ENCODE measurements around the gene TAS2R38. TPM values are rescaled to one million over a fixed set of nuclear protein-coding genes. Genes with fewer than 3 reads are reported as not detected.

Gene TAS2R38
- total and polyA plus RNA-seq, 12 donors, result not detected

GRCh38 chr7:141928845-141929195, 44.8 kb downstream of the TAS2R38 start:
- peaks cover 0 to 19% (median 0%) of the 10 kb centered on the region in 9 donors for H3K4me1 ChIP-seq
- no peak for ATAC-seq
- DNase-seq, result no peak
- H3K36me3 ChIP-seq, result no peaks in the 10 kb centered on the region
- WGBS, 2 donors, result 81 to 84% methylated on average over 3 of the region's 3 CpGs
- no peaks in the 10 kb centered on the region for H3K27me3 ChIP-seq
- intact Hi-C loops (cut with DNase I), result no loop called here
- peaks cover 0 to 7% (median 0%) of the 10 kb centered on the region in 11 donors for H3K9me3 ChIP-seq
- no peak overlapping the region for H3K4me3 ChIP-seq
- no peak for TF ChIP-seq CTCF (IDR thresholded peaks at IDR 0.05)
- peak overlapping the region in 1 of 10 donors; percentile 57 for H3K27ac ChIP-seq

DNA sequence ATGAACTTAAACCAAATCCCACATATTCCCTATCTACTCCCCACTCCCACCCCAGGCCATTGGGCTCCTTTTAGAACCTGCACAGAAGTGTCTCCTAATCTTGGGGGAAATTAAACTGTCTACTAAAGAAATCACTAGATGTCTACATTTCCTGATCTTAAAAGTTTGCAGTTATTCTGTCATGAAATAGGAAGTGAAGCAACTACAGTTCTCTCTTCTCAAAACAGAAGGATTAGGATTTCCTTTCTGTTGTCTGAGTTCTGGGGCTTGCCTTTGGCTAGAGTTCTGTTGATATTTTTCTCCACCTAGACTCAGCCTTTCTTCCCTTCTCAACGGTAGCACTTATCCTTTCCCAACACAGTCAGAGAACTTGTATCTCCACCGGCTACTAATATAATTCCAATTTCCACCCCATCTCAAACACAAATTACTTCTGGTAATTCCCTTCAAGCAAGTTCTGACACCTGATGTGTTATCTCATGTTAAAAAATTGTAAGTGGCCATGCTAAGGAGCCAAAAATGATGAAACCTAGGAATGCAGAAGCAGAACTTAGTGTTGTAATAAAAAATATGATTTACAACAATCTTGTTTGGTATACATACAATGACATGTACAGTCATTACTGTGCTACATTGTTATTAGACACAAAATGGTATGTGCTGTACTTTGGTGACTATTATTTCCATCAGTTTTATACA, 45.3 kb downstream of the TAS2R38 start:
- ATAC-seq (no peak), DNase-seq (no peak)
- WGBS, 2 donors, result 64 to 78% methylated on average over 2 of the region's 2 CpGs
- H3K4me3 ChIP-seq, result no peak overlapping the region
- peak overlapping the region in 1 of 10 donors; percentile 57 for H3K27ac ChIP-seq
- H3K36me3 ChIP-seq, result no peaks in the 10 kb centered on the region
- H3K4me1 ChIP-seq, result peaks cover 0 to 19% (median 0%) of the 10 kb centered on the region in 9 donors
- intact Hi-C loops (cut with DNase I), result no loop called here
- H3K27me3 ChIP-seq, result no peaks in the 10 kb centered on the region
- TF ChIP-seq CTCF (IDR thresholded peaks at IDR 0.05), result no peak
- peaks cover 0 to 7% (median 0%) of the 10 kb centered on the region in 11 donors for H3K9me3 ChIP-seq

Other genes with a start within 250 kb of the TAS2R38 start
- 100 to 1,000 TPM in 9 of 10 donors, 10 to 100 TPM in 1; 97.4 to 122 (median 107) TPM for gene SSBP1, start 235.4 kb downstream of the TAS2R38 start, total RNA-seq
- gene SSBP1, start 235.4 kb downstream of the TAS2R38 start, polyA plus RNA-seq, result 100 to 1,000 TPM; 175 to 256 TPM
- gene TAS2R3, start 209.7 kb downstream of the TAS2R38 start, total RNA-seq, result 1 to 10 TPM in 1 of 10 donors, under 1 TPM in 7, not detected in 2; 0.30 to 1.1 (median 0.46) TPM
- not detected for gene TAS2R3, start 209.7 kb downstream of the TAS2R38 start, polyA plus RNA-seq
- gene TAS2R4, start 197.1 kb downstream of the TAS2R38 start, total RNA-seq, result under 1 TPM in 9 of 10 donors, not detected in 1; 0.10 to 0.28 (median 0.23) TPM
- under 1 TPM; 0.03 to 0.59 TPM for gene TAS2R4, start 197.1 kb downstream of the TAS2R38 start, polyA plus RNA-seq
- gene TAS2R5, start 183.6 kb downstream of the TAS2R38 start, total RNA-seq, result under 1 TPM in 4 of 10 donors, not detected in 6; 0.23 to 0.35 (median 0.31) TPM
- under 1 TPM; 0.22 to 0.59 TPM for gene TAS2R5, start 183.6 kb downstream of the TAS2R38 start, polyA plus RNA-seq
- not detected for gene PRSS37, start 132.3 kb downstream of the TAS2R38 start, total RNA-seq
- gene PRSS37, start 132.3 kb downstream of the TAS2R38 start, polyA plus RNA-seq, result not detected
- gene OR9A4, start 57.4 kb downstream of the TAS2R38 start, total RNA-seq, result not detected
- not detected for gene OR9A4, start 57.4 kb downstream of the TAS2R38 start, polyA plus RNA-seq
- gene CLEC5A, start 26.8 kb downstream of the TAS2R38 start, total RNA-seq, result 1 to 10 TPM in 1 of 10 donors, under 1 TPM in 9; 0.09 to 2.1 (median 0.37) TPM
- under 1 TPM; 0.37 to 0.88 TPM for gene CLEC5A, start 26.8 kb downstream of the TAS2R38 start, polyA plus RNA-seq
- gene MGAM, start 22.1 kb upstream of the TAS2R38 start, total RNA-seq, result 1 to 10 TPM in 4 of 10 donors, under 1 TPM in 6; 0.21 to 3.1 (median 0.83) TPM
- gene MGAM, start 22.1 kb upstream of the TAS2R38 start, polyA plus RNA-seq, result under 1 TPM in 1 of 2 donors, not detected in 1; 0.07 TPM
- gene MGAM2, start 137.9 kb upstream of the TAS2R38 start, total RNA-seq, result under 1 TPM in 3 of 10 donors, not detected in 7; 0.05 to 0.09 (median 0.08) TPM
- gene MGAM2, start 137.9 kb upstream of the TAS2R38 start, polyA plus RNA-seq, result not detected